PC-9 (cell line): Measurements from ENCODE around the gene OR5A2. TPM values are rescaled to one million over a fixed set of nuclear protein-coding genes. Genes with fewer than 3 reads are reported as not detected.

Experiments
- BruUV-seq: library from RNA; stranded (reverse); fragments of 400-500 nt; replicated peaks from 2 replicates; lab custom pipeline; 2021; lab: Mats Ljungman, UMichigan
- CTCF ChIA-PET: fragments of 300-600 bp; sonication (Branson Sonifier 250); formaldehyde crosslinking; loops from one replicate; lab custom pipeline; 2022; ENCODE audit warnings: antibody characterized with exemption; lab: Charles Lee
- POLR2A ChIA-PET: fragments of 300-600 bp; sonication (Branson Sonifier 250); formaldehyde crosslinking; loops from one replicate; lab custom pipeline; 2022; ENCODE audit warnings: antibody characterized with exemption; ENCODE audit not compliant: unreplicated experiment; lab: Charles Lee
- DNase-seq, 2 experiments: peaks; one replicate each; pipeline versions ENCODE4 v3.0.0 to v3.0.0-alpha.2; 2015 to 2022; ENCODE audit warnings: mixed read lengths in 1 of 2
- H2AFZ ChIP-seq: fragments of 200-600 bp; sonication (generic); 2 replicates; pipeline ENCODE4 v1.8.1; 2017; ENCODE audit warnings: antibody characterized with exemption
- H3F3A ChIP-seq: fragments of 200-600 bp; sonication (generic); 2 replicates; pipeline ENCODE4 v1.8.1; 2017; ENCODE audit warnings: antibody characterized with exemption, mild to moderate bottlenecking, low read depth; ENCODE audit not compliant: insufficient read depth
- H3K27ac ChIP-seq: fragments of 200-600 bp; sonication (generic); 2 replicates; pipeline ENCODE4 v1.6.1; 2016; ENCODE audit warnings: mixed run types
- H3K27me3 ChIP-seq: fragments of 200-600 bp; sonication (generic); 2 replicates; pipeline ENCODE4 v1.6.1; 2016; ENCODE audit warnings: low read depth, mixed run types; ENCODE audit not compliant: insufficient read depth
- H3K36me3 ChIP-seq: fragments of 200-600 bp; sonication (generic); 2 replicates; pipeline ENCODE4 v1.6.1; 2016; ENCODE audit warnings: low read depth, mixed run types
- H3K4me1 ChIP-seq: fragments of 200-600 bp; sonication (generic); replicated peaks from 2 replicates; pipeline ENCODE4 v1.6.1; 2016; ENCODE audit warnings: mixed run types; ENCODE audit not compliant: insufficient read depth
- H3K4me2 ChIP-seq: fragments of 200-600 bp; sonication (generic); 2 replicates; pipeline ENCODE4 v1.6.1; 2017; ENCODE audit warnings: mixed run types
- H3K4me3 ChIP-seq: fragments of 200-600 bp; sonication (generic); 2 replicates; pipeline ENCODE4 v1.6.1; 2016; ENCODE audit warnings: mixed run types
- H3K79me2 ChIP-seq: fragments of 200-600 bp; sonication (generic); 2 replicates; pipeline ENCODE4 v1.6.1; 2017; ENCODE audit warnings: low read depth, mixed run types
- H3K9me2 ChIP-seq: fragments of 200-600 bp; sonication (generic); 2 replicates; pipeline ENCODE4 v1.8.1; 2017; ENCODE audit warnings: mild to moderate bottlenecking; ENCODE audit not compliant: insufficient read depth
- H3K9me3 ChIP-seq: fragments of 200-600 bp; sonication (generic); 2 replicates; pipeline ENCODE4 v1.8.1; 2016; ENCODE audit warnings: low read depth; ENCODE audit not compliant: insufficient read depth
- H4K20me1 ChIP-seq: fragments of 200-600 bp; sonication (generic); 2 replicates; pipeline ENCODE4 v1.8.1; 2017; ENCODE audit not compliant: insufficient read depth
- CTCF ChIP-seq: fragments of 200-600 bp; sonication (generic); conservative IDR thresholded peaks from 2 replicates; pipeline ENCODE4 v1.6.1; 2017; ENCODE audit warnings: mixed run types, antibody characterized with exemption, mild to moderate bottlenecking, moderate library complexity
- EZH2 ChIP-seq: fragments of 200-600 bp; sonication (generic); IDR thresholded peaks from 2 replicates; pipeline ENCODE4 v1.8.0; 2017; ENCODE audit warnings: antibody characterized with exemption, low read depth
- intact Hi-C: fragments of 100-400 bp; cut with micrococcal nuclease; formaldehyde crosslinking; loops from one replicate; pipeline ENCODE4 v1.10.0; 2022; ENCODE audit not compliant: unreplicated experiment
- total RNA-seq: library from RNA; stranded (reverse); gene quantifications from 2 replicates; pipeline ENCODE4 v1.2.3, GENCODE V29; 2021

The OR5A2 gene
- total RNA-seq, 1 experiment from 2014 or later, result not detected

GRCh38 chr11:59416613-59417012 lies 9.6 kb downstream of the OR5A2 start:
- POLR2A ChIA-PET, result no interaction called here

GRCh38 chr11:59415111-59415510 lies 11.1 kb downstream of the OR5A2 start:
- Histone ChIP-seq H3K27ac (no peak overlapping the region), H3F3A (no peaks in the 10 kb centered on the region), H3K27me3 (0 out of 2 replicates have a peak, but pooled peaks cover 14% of the 10 kb centered on the region), H3K4me1 (no peaks in the 10 kb centered on the region), H2AFZ (no peak overlapping the region), H3K36me3 (no peaks in the 10 kb centered on the region), H3K4me2 (no peak overlapping the region), H3K9me2 (no peaks in the 10 kb centered on the region; the same call in 1 of the 2 replicates), H3K79me2 (no peaks in the 10 kb centered on the region), H3K9me3 (no peaks in the 10 kb centered on the region), H4K20me1 (no peaks in the 10 kb centered on the region), H3K4me3 (no peak overlapping the region)
- no peak for TF ChIP-seq CTCF
- TF ChIP-seq EZH2, result no peak
- ChIA-PET CTCF (no interaction called here), POLR2A (no interaction called here)
- intact Hi-C loops, result no loop called here
- no peak for DNase-seq
- BruUV-seq, result no TSS peak

More at GRCh38 chr11:59416613-59417012, 9.6 kb downstream of the OR5A2 start:
- Histone ChIP-seq H3K36me3 (no peaks in the 10 kb centered on the region), H3K9me2 (no peaks in the 10 kb centered on the region; the same call in none of the 2 replicates), H3F3A (no peaks in the 10 kb centered on the region), H3K79me2 (no peaks in the 10 kb centered on the region), H3K4me3 (no peak overlapping the region), H3K9me3 (no peaks in the 10 kb centered on the region), H3K27me3 (0 out of 2 replicates have a peak, but pooled peaks cover 14% of the 10 kb centered on the region), H3K4me2 (no peak overlapping the region), H3K27ac (no peak overlapping the region), H3K4me1 (no peaks in the 10 kb centered on the region), H2AFZ (no peak overlapping the region), H4K20me1 (no peaks in the 10 kb centered on the region)
- DNase-seq, result no peak
- intact Hi-C loops, result no loop called here
- TF ChIP-seq CTCF (no peak), EZH2 (no peak)
- BruUV-seq, result no TSS peak
- CTCF ChIA-PET, result no interaction called here

GRCh38 chr11:59413646-59414045 lies 12.6 kb downstream of the OR5A2 start:
- H3K9me3 ChIP-seq, result no peaks in the 10 kb centered on the region; the same call in 1 of the 2 replicates
- H3K79me2 ChIP-seq, result no peaks in the 10 kb centered on the region
- no peak for DNase-seq
- intact Hi-C loops, result no loop called here
- H4K20me1 ChIP-seq, result no peaks in the 10 kb centered on the region
- H3K9me2 ChIP-seq, result no peaks in the 10 kb centered on the region; the same call in 1 of the 2 replicates
- no TSS peak for BruUV-seq
- no peak for TF ChIP-seq CTCF
- no peak for TF ChIP-seq EZH2
- no peak overlapping the region for H3K4me2 ChIP-seq
- H3K36me3 ChIP-seq, result no peaks in the 10 kb centered on the region
- no peak overlapping the region for H2AFZ ChIP-seq
- H3K4me1 ChIP-seq, result no peaks in the 10 kb centered on the region
- POLR2A ChIA-PET, result no interaction called here
- H3K27ac ChIP-seq, result no peak overlapping the region
- no peaks in the 10 kb centered on the region for H3F3A ChIP-seq
- CTCF ChIA-PET, result no interaction called here
- H3K27me3 ChIP-seq, result 0 out of 2 replicates have a peak, but pooled peaks cover 6% of the 10 kb centered on the region
- H3K4me3 ChIP-seq, result no peak overlapping the region
